Mucosa of stomach (tissue), 1 donor: ENCODE measurements around the gene MBD2.
A peak's percentile ranks its signal among the peaks of the same experiment; 100 is the strongest.
"Not testable (repeated sequence)": the region's sequence is repeated elsewhere in the genome, so short reads cannot be mapped to it uniquely, and the experiment has no call there.

Experiments
- H3K27me3 ChIP-seq: one replicate; pipeline ENCODE4 v1.7.0; 2013; ENCODE audit warnings: mild to moderate bottlenecking, low read length; ENCODE audit not compliant: control insufficient read depth, insufficient read depth
- H3K36me3 ChIP-seq: one replicate; pipeline ENCODE4 v1.7.0; 2013; ENCODE audit warnings: low read length; ENCODE audit not compliant: control insufficient read depth, insufficient read depth
- H3K4me1 ChIP-seq: one replicate; pipeline ENCODE4 v1.7.0; 2013; ENCODE audit warnings: mild to moderate bottlenecking, low read length; ENCODE audit not compliant: control insufficient read depth, insufficient read depth
- H3K4me3 ChIP-seq: one replicate; pipeline ENCODE4 v1.7.0; 2013; ENCODE audit warnings: low read length
- H3K9ac ChIP-seq: one replicate; pipeline ENCODE4 v1.7.0; 2013; ENCODE audit warnings: mild to moderate bottlenecking, low read length, moderate library complexity
- H3K9me3 ChIP-seq: one replicate; pipeline ENCODE4 v1.7.0; 2013; ENCODE audit warnings: mild to moderate bottlenecking, low read length, moderate library complexity; ENCODE audit not compliant: control insufficient read depth
- donor health status: Pancreatic carcinoma.

MBD2 gene

DNA sequence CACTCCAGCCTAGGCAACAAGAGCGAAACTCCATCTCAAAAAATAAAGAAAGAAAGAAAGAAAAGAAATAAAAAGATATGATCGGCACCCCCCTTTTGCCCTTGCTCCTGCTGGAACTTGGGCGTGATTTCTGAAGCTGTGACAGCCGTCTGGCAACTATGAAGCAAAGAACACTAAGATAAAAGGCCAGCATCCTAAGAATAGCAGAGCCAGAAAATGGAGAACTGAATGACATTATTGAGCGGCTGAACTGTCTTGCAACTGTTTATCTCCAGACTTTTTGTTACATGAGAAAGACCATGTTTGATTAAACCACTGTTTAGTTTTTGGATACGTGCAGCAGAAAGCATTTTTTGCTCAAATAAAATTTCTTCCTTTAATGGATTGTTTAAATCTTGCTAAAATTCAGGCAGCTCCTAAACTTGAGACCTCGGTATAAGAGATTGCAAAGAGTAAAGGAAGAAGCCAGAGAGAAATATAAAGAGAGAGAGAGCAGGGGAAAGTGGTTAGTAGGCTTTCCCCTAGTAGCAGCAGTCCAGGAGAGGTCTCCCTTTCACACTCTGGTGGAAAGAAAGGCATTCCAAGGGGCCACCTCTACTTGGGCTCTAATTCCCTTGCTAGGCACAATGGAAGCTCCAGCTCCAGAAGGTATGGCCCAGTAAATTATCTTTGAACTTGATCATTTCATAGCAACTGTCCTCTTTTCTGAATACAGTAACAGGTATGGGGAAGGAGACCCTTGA is 8.2 kb upstream of the MBD2 start:
- H3K9me3 ChIP-seq, result no peaks in the 10 kb centered on the region
- no peaks in the 10 kb centered on the region for H3K36me3 ChIP-seq
- no peaks in the 10 kb centered on the region for H3K27me3 ChIP-seq
- no peaks in the 10 kb centered on the region for H3K4me1 ChIP-seq
- no peak overlapping the region for H3K9ac ChIP-seq
- no peak overlapping the region for H3K4me3 ChIP-seq

DNA sequence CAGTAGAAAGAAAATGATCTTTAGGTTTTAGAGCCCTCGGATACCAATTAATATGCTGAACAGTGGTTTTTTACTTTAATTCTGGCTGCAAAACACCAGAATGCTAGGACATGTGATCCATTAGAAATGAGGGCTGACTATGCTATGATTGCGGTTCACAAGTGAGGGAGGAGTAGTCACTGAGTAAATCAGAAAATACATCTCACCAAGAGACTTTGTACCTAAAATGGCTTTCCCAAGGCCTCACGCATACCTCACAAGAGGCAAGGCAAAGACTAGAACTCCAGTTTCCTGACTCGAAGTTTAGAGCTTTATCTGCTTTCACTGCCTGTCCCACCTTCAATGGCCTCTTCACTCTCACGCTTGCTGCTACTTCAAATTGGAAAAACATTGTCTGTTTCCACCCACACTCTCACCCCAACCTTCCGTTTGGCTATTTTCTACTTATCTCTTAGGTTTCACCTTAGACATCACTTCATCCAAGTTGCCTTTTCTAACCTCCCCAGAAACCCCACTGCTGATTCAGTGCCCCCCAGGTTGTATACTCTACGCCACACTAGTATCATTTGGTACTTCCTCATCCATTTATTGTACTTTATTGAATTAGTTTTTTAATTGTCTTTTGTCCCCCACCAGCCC is 5.1 kb upstream of the MBD2 start:
- no peaks in the 10 kb centered on the region for H3K9me3 ChIP-seq
- H3K9ac ChIP-seq, result no peak overlapping the region
- H3K4me3 ChIP-seq, result no peak overlapping the region
- no peaks in the 10 kb centered on the region for H3K4me1 ChIP-seq
- H3K27me3 ChIP-seq, result no peaks in the 10 kb centered on the region
- no peaks in the 10 kb centered on the region for H3K36me3 ChIP-seq

DNA sequence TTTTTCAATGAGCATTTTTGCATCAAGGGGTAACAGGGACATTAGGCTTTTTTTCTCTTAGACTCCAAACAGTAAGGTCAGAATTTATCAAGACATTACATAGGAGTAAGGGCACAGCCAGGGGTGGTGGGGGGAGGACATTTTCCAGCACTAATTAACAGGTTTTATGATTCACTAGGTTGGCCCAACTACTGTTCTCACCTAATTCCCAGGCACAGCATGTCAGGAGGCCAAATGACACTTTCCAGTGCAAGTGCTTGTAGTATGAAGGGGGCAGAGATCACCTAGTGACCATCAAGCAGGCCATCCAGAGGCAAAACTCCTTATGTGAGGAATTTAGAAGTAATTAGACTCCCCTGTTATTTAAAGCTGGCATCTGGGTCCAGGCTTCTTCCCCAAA is 3.9 kb upstream of the MBD2 start:
- Histone ChIP-seq H3K9ac (no peak overlapping the region), H3K27me3 (no peaks in the 10 kb centered on the region), H3K4me1 (peaks cover 2% of the 10 kb centered on the region), H3K4me3 (no peak overlapping the region), H3K36me3 (no peaks in the 10 kb centered on the region), H3K9me3 (no peaks in the 10 kb centered on the region)

DNA sequence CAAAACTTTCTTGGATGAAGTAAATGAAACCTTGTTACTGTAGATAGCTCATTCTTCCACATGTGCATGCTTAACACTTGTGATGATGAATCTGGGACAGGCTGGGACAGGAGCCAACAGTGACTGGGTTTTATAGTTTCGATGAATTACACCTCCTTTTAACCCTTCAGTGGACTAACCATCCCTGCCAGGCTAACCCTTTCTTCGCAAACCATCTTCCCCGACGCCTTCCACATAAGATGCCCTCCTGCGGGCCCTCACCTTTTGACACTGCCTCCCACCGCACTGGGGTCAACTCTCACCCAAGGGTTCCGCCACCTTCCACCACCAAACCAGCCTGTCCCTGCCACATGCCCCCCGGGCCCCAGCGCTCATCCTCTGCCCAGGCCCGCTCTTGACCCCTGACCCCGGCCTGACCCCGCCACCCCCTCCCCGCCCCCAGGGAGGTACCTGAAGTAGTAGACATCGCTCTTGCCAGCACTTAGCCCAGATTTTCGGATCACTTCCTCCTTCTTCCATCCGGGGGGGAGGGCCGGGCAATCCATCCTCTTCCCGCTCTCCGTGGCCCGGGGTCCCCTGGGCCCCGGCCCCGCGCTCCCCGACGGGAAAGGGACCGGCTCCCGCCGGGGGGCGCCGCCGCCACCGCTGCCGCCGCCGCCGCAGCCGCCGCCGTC is 764 bp downstream of the MBD2 start:
- H3K4me1 ChIP-seq, result peaks cover 19% of the 10 kb centered on the region
- H3K9ac ChIP-seq, result peak overlapping the region; percentile 75
- no peaks in the 10 kb centered on the region for H3K9me3 ChIP-seq

DNA sequence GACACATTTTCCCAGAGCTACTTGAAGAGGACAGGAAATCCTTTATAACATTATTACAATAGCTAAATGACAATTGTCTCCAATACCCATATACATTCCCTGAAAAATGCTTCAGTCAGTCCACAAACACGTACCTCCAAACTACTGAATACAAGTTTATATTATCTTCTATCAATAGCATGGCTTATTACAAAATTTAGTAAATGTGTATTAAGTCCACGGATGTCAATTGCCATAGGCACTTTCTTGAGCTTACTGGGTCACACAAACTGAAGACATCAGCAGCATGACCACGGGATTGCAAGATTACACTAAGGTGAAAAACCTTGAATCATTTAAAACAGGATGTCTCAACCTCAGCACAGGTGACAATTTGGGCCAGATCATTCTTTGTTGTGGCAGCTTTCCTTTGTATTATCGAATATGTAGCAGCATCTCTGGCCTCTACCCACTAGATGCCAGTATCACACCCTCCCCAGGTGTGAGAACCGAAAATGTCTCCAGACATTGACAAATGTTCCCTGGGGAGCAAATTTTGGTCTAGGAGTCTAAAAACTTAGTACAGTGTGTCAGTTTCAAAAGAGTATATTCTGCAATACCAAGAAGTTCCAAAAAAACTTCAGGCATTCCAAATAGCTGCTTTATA is 1.4 kb downstream of the MBD2 start:
- H3K9me3 ChIP-seq, result no peaks in the 10 kb centered on the region
- H3K36me3 ChIP-seq, result no peaks in the 10 kb centered on the region
- peak overlapping the region; percentile 75 for H3K9ac ChIP-seq
- peak overlapping the region; percentile 38 for H3K4me3 ChIP-seq
- H3K4me1 ChIP-seq, result peaks cover 19% of the 10 kb centered on the region
- H3K27me3 ChIP-seq, result no peaks in the 10 kb centered on the region

More for the DNA sequence above, 764 bp downstream of the MBD2 start:
- Histone ChIP-seq H3K27me3 (no peaks in the 10 kb centered on the region), H3K36me3 (no peaks in the 10 kb centered on the region), H3K4me3 (peak overlapping the region; percentile 38)

DNA sequence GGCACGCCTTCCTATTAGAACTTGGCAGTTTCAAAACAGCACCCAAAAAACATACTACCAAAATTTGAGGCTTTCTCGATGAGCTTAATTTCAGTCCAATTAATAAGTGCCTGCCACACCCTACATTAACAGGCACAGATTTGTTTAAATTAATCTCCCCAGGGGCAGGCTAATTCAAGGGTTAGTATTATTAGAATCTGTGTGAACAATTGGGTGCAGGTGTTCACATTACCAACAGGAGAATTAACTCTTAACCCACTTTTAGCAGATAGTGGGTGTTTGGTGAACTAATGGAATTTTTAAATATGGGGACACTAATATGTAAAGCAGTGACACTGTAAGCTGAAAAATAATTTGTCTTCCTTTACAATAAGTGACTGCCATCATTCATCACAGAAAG is 4.1 kb downstream of the MBD2 start:
- no peak overlapping the region for H3K9ac ChIP-seq
- H3K36me3 ChIP-seq, result no peaks in the 10 kb centered on the region
- peaks cover 19% of the 10 kb centered on the region for H3K4me1 ChIP-seq
- H3K27me3 ChIP-seq, result no peaks in the 10 kb centered on the region
- no peaks in the 10 kb centered on the region for H3K9me3 ChIP-seq
- no peak overlapping the region for H3K4me3 ChIP-seq

DNA sequence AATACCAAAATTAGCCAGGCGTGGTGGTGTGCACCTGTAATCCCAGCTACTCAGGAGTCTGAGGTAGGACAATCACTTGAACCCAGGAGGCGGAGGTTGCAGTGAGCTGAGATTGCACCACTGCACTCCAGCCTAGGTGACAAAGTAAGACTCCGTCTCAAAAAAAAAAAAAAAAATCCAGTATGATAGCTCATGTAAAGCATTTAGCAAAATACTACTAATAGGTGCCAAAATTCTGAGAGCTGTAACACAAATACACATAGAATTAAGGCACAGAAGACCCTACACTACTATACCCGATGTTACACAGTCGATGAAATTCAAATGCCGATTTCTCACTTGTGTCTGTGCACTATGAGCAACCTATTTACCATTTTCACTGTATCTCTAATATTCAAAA is 5.7 kb downstream of the MBD2 start:
- H3K9me3 ChIP-seq, H3K27me3 ChIP-seq, H3K9ac ChIP-seq, H3K4me3 ChIP-seq, H3K36me3 ChIP-seq: not testable (repeated sequence)
- peaks cover 19% of the 10 kb centered on the region for H3K4me1 ChIP-seq

DNA sequence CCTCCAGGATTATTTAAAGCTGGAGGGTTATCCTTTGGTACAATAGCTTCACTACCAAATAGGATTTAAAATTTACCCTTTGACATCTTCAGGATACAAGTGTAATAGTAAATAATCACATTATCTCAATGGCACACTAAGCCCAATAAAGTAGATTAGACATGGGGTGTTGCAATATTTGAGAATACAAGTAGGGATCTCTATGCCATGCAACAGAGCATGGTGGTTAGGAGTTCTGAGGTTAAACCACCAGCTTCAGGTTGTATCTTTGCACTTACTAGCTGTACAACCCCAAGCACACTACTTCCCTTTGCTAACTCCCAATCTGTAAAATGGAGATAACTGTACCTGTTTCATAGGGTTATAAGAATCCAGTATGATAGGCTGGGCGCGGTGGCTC is 6.2 kb downstream of the MBD2 start:
- H3K9me3 ChIP-seq, result no peaks in the 10 kb centered on the region
- H3K4me1 ChIP-seq, result peaks cover 17% of the 10 kb centered on the region
- H3K36me3 ChIP-seq, result no peaks in the 10 kb centered on the region
- H3K9ac ChIP-seq, result no peak overlapping the region
- H3K27me3 ChIP-seq, result no peaks in the 10 kb centered on the region
- H3K4me3 ChIP-seq, result no peak overlapping the region

DNA sequence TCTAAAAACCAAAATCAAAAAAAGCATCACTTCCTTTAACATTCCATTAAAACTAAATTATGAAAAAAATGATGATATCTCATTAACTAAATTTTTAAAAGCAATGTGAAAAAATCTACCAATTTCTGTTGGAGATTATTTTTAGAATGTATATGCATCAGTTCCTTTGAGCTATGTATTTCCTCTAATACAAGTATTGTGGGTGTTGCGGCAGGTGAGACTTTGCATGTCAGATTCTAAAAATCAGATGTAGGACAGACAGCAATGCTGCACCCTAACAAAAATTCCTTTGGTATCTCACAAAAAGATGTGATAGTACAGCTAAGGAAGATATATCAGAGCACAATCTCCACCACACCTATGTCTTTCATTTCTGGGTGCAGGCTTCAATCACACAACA is 6.8 kb downstream of the MBD2 start:
- Histone ChIP-seq H3K9ac (no peak overlapping the region), H3K27me3 (no peaks in the 10 kb centered on the region), H3K9me3 (no peaks in the 10 kb centered on the region), H3K4me1 (peaks cover 12% of the 10 kb centered on the region), H3K36me3 (no peaks in the 10 kb centered on the region), H3K4me3 (no peak overlapping the region)

DNA sequence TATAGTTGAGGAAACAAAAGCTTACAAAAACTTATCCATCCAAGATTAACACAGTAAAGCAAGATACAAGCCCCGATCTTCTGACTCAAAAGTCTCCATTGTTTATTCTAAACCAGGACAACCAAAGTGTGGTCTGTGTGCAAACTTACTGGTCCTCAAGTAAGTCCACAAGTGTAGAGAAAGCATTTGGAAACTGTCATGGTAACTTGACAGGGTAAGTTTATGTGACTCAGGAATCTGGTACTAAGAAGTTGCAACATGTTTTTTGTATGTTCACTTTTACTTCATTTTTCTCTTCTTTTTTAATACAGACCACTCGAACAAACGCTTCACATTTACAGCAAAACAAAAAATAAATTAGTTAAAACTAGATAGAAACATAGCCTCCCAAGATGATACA is 9.4 kb downstream of the MBD2 start:
- H3K9ac ChIP-seq, result no peak overlapping the region
- H3K27me3 ChIP-seq, result no peaks in the 10 kb centered on the region
- H3K4me1 ChIP-seq, result peaks cover 2% of the 10 kb centered on the region
- no peaks in the 10 kb centered on the region for H3K36me3 ChIP-seq
- H3K4me3 ChIP-seq, result no peak overlapping the region
- no peaks in the 10 kb centered on the region for H3K9me3 ChIP-seq

DNA sequence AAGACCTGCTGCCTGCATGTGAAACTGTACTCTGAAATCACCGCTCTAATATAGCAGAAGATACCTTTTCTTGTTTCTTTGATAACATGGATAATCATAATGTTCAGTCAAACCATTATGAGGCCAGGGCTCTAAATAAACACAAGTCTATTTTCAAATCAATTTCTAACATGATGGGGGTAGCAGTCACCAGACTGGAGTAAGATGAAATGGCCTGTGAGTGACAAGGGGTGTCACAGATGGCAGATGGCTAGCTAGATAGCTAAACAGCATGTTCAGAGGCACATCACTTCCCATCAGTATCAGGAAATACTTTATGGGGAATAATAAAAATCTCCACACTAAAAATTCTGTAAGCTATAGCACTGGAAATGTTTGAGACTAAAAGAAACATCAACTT is 14.0 kb downstream of the MBD2 start:
- Histone ChIP-seq H3K4me1 (peaks cover 4% of the 10 kb centered on the region), H3K36me3 (no peaks in the 10 kb centered on the region), H3K9me3 (no peaks in the 10 kb centered on the region)

More for the DNA sequence above, 14.0 kb downstream of the MBD2 start:
- no peaks in the 10 kb centered on the region for H3K27me3 ChIP-seq
- H3K9ac ChIP-seq, result no peak overlapping the region
- H3K4me3 ChIP-seq, result no peak overlapping the region
